HEK293 (cell line): ENCODE measurements around the gene CDH26.
A peak's percentile ranks its signal among the peaks of the same experiment; 100 is the strongest.

Experiments used
- CTCF ChIA-PET: fragments of 350-600 bp; formaldehyde crosslinking; extraction: SDS; loops from one replicate; lab custom pipeline; 2021; ENCODE audit warnings: antibody characterized with exemption; lab: Yijun Ruan, JAX
- POLR2A ChIA-PET: fragments of 300-600 bp; formaldehyde crosslinking; extraction: SDS; loops from one replicate; lab custom pipeline; 2020; ENCODE audit warnings: antibody characterized with exemption, inconsistent platforms; lab: Yijun Ruan, JAX
- H3K27ac ChIP-seq: fragments of 200-500 bp; sonication (Bioruptor generic); 2 replicates; pipeline ENCODE4 v1.5.1; 2014; ENCODE audit warnings: low read depth, low read length, control low read depth, inconsistent platforms; ENCODE audit errors: extremely low read depth
- H3K36me3 ChIP-seq, 2 experiments: fragments of 200-500 bp in 1 of 2; sonication (Bioruptor generic) in 1 of 2; 1 replicate in 1 of 2; 2 replicates in 1 of 2; pipeline ENCODE4 v1.5.1; 2014 to 2017; ENCODE audit warnings: inconsistent platforms in 2 of 2, low read length in 2 of 2; ENCODE audit not compliant: control insufficient read depth in 2 of 2, insufficient read depth in 1 of 2
- H3K4me1 ChIP-seq: fragments of 200-500 bp; sonication (Bioruptor generic); 2 replicates; pipeline ENCODE4 v1.5.1; 2014; ENCODE audit warnings: mild to moderate bottlenecking, low read length, inconsistent platforms; ENCODE audit not compliant: control insufficient read depth, insufficient read depth
- H3K4me3 ChIP-seq: 2 replicates; pipeline ENCODE4 v1.5.1; 2011; ENCODE audit warnings: low read depth, mild to moderate bottlenecking, control low read depth, low read length, moderate library complexity
- H3K9me3 ChIP-seq: fragments of 200-500 bp; sonication (Bioruptor generic); 2 replicates; pipeline ENCODE4 v1.5.1; 2014; ENCODE audit warnings: low read depth, low read length, inconsistent platforms; ENCODE audit not compliant: control insufficient read depth, insufficient read depth
- HIC1 ChIP-seq: fragments of 450-650 bp; formaldehyde crosslinking; IDR thresholded peaks from 2 replicates; pipeline ENCODE4 v1.5.1; 2016; ENCODE audit warnings: missing biosample characterization, missing genetic modification characterization
- KLF17 ChIP-seq: fragments of 450-650 bp; formaldehyde crosslinking; IDR thresholded peaks from 2 replicates; pipeline ENCODE4 v1.5.1; 2016; ENCODE audit warnings: missing biosample characterization, missing genetic modification characterization
- ZBTB10 ChIP-seq: fragments of 450-650 bp; formaldehyde crosslinking; IDR thresholded peaks from 2 replicates; pipeline ENCODE4 v1.5.1; 2016; ENCODE audit warnings: missing biosample characterization, missing genetic modification characterization
- ZFP41 ChIP-seq: fragments of 450-650 bp; formaldehyde crosslinking; IDR thresholded peaks from 2 replicates; pipeline ENCODE4 v1.5.1; 2016; ENCODE audit warnings: missing biosample characterization, missing genetic modification characterization, borderline replicate concordance
- ZNF2 ChIP-seq: fragments of 450-650 bp; formaldehyde crosslinking; IDR thresholded peaks from 2 replicates; pipeline ENCODE4 v1.5.1; 2016; ENCODE audit warnings: missing biosample characterization, missing genetic modification characterization
- ZNF202 ChIP-seq: fragments of 450-650 bp; formaldehyde crosslinking; IDR thresholded peaks from 2 replicates; pipeline ENCODE4 v1.5.1; 2016; ENCODE audit warnings: missing biosample characterization, missing genetic modification characterization, borderline replicate concordance
- ZNF423 ChIP-seq: fragments of 450-650 bp; formaldehyde crosslinking; IDR thresholded peaks from 2 replicates; pipeline ENCODE4 v1.5.1; 2016; ENCODE audit warnings: missing biosample characterization, missing genetic modification characterization
- ZNF561 ChIP-seq: fragments of 450-650 bp; IDR thresholded peaks from 2 replicates; pipeline ENCODE4 v1.5.1; 2018; ENCODE audit warnings: missing biosample characterization, missing genetic modification characterization, borderline replicate concordance

CDH26 gene

GRCh38 chr20:59939052-59939878 lies 19.0 kb upstream of the CDH26 start:
- Histone ChIP-seq H3K27ac (peak overlapping the region; percentile 93; the same call in 1 of the 2 replicates), H3K9me3 (no peaks in the 10 kb centered on the region), H3K4me1 (peaks cover 14% of the 10 kb centered on the region), H3K36me3 (peaks cover 14 to 22% of the 10 kb centered on the region in 2 experiments; a peak in 2 of 3 replicates), H3K4me3 (peak overlapping the region; percentile 50)
- TF ChIP-seq ZNF2 (tag by site-specific recombination): 0 out of 2 replicates have a peak, but pooled peaks have one; percentile 37
- no peak for TF ChIP-seq ZNF423
- TF ChIP-seq HIC1: peak; percentile 76
- peak; percentile 96 for TF ChIP-seq ZNF202 (tag by site-specific recombination)
- TF ChIP-seq ZFP41: no peak
- POLR2A ChIA-PET: interaction anchor here (0.7 to 2.8 kb wide), 7 partner anchors 10 to 104 kb away, joined by 3 to 8 read pairs (median 4); partner anchors contain the start of gene CDH26
- CTCF ChIA-PET: interaction anchor here (0.5 to 1.5 kb wide), 4 partner anchors 10 to 169 kb away, joined by 3 to 8 read pairs (median 3); no protein-coding TSS in a partner anchor

GRCh38 chr20:59939879-59940128 lies 18.4 kb upstream of the CDH26 start:
- CTCF ChIA-PET: interaction anchor here (0.6 to 1.6 kb wide), 6 partner anchors 10 to 1067 kb away, joined by 3 to 8 read pairs (median 4); no protein-coding TSS in a partner anchor
- peak overlapping the region; percentile 93; the same call in 1 of the 2 replicates for H3K27ac ChIP-seq

More at GRCh38 chr20:59939879-59940128, 18.4 kb upstream of the CDH26 start:
- Histone ChIP-seq H3K9me3 (no peaks in the 10 kb centered on the region), H3K4me3 (peak overlapping the region; percentile 50), H3K36me3 (peaks cover 14 to 28% of the 10 kb centered on the region in 2 experiments; a peak in 2 of 3 replicates), H3K4me1 (peaks cover 12% of the 10 kb centered on the region)
- POLR2A ChIA-PET: interaction anchor here (0.7 to 2.8 kb wide), 12 partner anchors 10 to 159 kb away, joined by 3 to 8 read pairs (median 4); partner anchors contain the start of gene CDH26
- TF ChIP-seq ZNF561 (tag by site-specific recombination) (no peak), ZBTB10 (tag by site-specific recombination) (peak; percentile 22; the same call in 1 of the 2 replicates), KLF17 (tag by site-specific recombination) (no peak)
